Loucy (cell line): Measurements from ENCODE around the gene ATP9A.
"Not testable (repeated sequence)": the region's sequence is repeated elsewhere in the genome, so short reads cannot be mapped to it uniquely, and the experiment has no call there.

Source experiments
- H2AFZ ChIP-seq: fragments of 200-600 bp; sonication (generic); 2 replicates; pipeline ENCODE4 v1.6.0; 2016; ENCODE audit warnings: antibody characterized with exemption, mild to moderate bottlenecking, low read length, moderate library complexity
- H3F3A ChIP-seq: fragments of 200-600 bp; 2 replicates; pipeline ENCODE4 v1.6.0; 2016; ENCODE audit warnings: antibody characterized with exemption, low read depth, mild to moderate bottlenecking
- H3K27me3 ChIP-seq: fragments of 200-600 bp; sonication (generic); 2 replicates; pipeline ENCODE4 v1.6.1; 2014; ENCODE audit warnings: low read length, mild to moderate bottlenecking; ENCODE audit not compliant: insufficient read depth, poor library complexity, severe bottlenecking
- H3K36me3 ChIP-seq: fragments of 200-600 bp; sonication (generic); 2 replicates; pipeline ENCODE4 v1.6.1; 2016; ENCODE audit warnings: low read length; ENCODE audit not compliant: insufficient read depth
- H3K4me1 ChIP-seq: fragments of 200-600 bp; sonication (generic); 2 replicates; pipeline ENCODE4 v1.5.1; 2014; ENCODE audit warnings: low read length, mild to moderate bottlenecking; ENCODE audit not compliant: insufficient read depth, poor library complexity, severe bottlenecking
- H3K4me2 ChIP-seq: fragments of 200-600 bp; sonication (generic); 2 replicates; pipeline ENCODE4 v1.6.0; 2014; ENCODE audit warnings: antibody characterized with exemption, low read length, low read depth, mild to moderate bottlenecking; ENCODE audit not compliant: poor library complexity, severe bottlenecking
- H3K4me3 ChIP-seq: fragments of 200-600 bp; sonication (generic); 2 replicates; pipeline ENCODE4 v1.5.1; 2014; ENCODE audit warnings: low read length, mild to moderate bottlenecking, mixed read lengths; ENCODE audit not compliant: poor library complexity, severe bottlenecking
- H3K79me2 ChIP-seq: fragments of 200-600 bp; sonication (generic); 2 replicates; pipeline ENCODE4 v1.6.1; 2014; ENCODE audit warnings: low read length; ENCODE audit not compliant: insufficient read depth
- H3K9ac ChIP-seq: fragments of 200-600 bp; sonication (generic); 2 replicates; pipeline ENCODE4 v1.6.0; 2014; ENCODE audit warnings: mild to moderate bottlenecking, low read depth, low read length, moderate library complexity; ENCODE audit not compliant: poor library complexity, severe bottlenecking
- H3K9me2 ChIP-seq: fragments of 200-600 bp; sonication (generic); replicated peaks from 2 replicates; pipeline ENCODE4 v1.6.1; 2016; ENCODE audit warnings: low read depth, low read length, mixed read lengths
- H3K9me3 ChIP-seq: fragments of 200-600 bp; sonication (generic); 2 replicates; pipeline ENCODE4 v1.6.1; 2014; ENCODE audit warnings: mild to moderate bottlenecking, antibody characterized with exemption, low read length, low read depth; ENCODE audit not compliant: insufficient read depth
- H4K20me1 ChIP-seq: fragments of 200-600 bp; sonication (generic); 2 replicates; pipeline ENCODE4 v1.6.0; 2014; ENCODE audit warnings: antibody characterized with exemption, low read length, mild to moderate bottlenecking; ENCODE audit not compliant: insufficient read depth, poor library complexity, severe bottlenecking
- CTCF ChIP-seq: fragments of 200-600 bp; sonication (generic); conservative IDR thresholded peaks from 2 replicates; pipeline ENCODE4 v1.5.1; 2014; ENCODE audit warnings: mild to moderate bottlenecking, antibody characterized with exemption, low read length
- EZH2phosphoT487 ChIP-seq: fragments of 200-600 bp; IDR thresholded peaks from 2 replicates; pipeline ENCODE4 v1.6.1; 2018; ENCODE audit warnings: antibody characterized with exemption, mild to moderate bottlenecking, moderate library complexity, borderline replicate concordance

ATP9A gene

GRCh38 chr20:51758978-51759544 lies 9.1 kb downstream of the ATP9A start:
- H4K20me1 ChIP-seq = no peaks in the 10 kb centered on the region
- no peaks in the 10 kb centered on the region for H3K36me3 ChIP-seq
- no peaks in the 10 kb centered on the region for H3K9me3 ChIP-seq
- H3K4me2 ChIP-seq = no peak overlapping the region
- TF ChIP-seq CTCF = no peak
- no peak for TF ChIP-seq EZH2phosphoT487
- peaks cover 7% of the 10 kb centered on the region for H3K4me1 ChIP-seq
- H3K9me2 ChIP-seq = no peaks in the 10 kb centered on the region
- H3K27me3 ChIP-seq = no peaks in the 10 kb centered on the region
- no peaks in the 10 kb centered on the region for H3K79me2 ChIP-seq
- no peak overlapping the region for H3K4me3 ChIP-seq
- no peak overlapping the region for H2AFZ ChIP-seq
- H3F3A ChIP-seq = no peaks in the 10 kb centered on the region
- H3K9ac ChIP-seq = no peak overlapping the region

GRCh38 chr20:51757226-51757625 lies 11.0 kb downstream of the ATP9A start:
- H3K4me2 ChIP-seq = no peak overlapping the region
- TF ChIP-seq CTCF (no peak), EZH2phosphoT487 (no peak)

GRCh38 chr20:51756653-51757052 lies 11.5 kb downstream of the ATP9A start:
- no peaks in the 10 kb centered on the region for H3K27me3 ChIP-seq
- no peak overlapping the region for H2AFZ ChIP-seq
- H3K9ac ChIP-seq = no peak overlapping the region
- no peaks in the 10 kb centered on the region for H3F3A ChIP-seq
- H3K36me3 ChIP-seq = no peaks in the 10 kb centered on the region
- H3K4me1 ChIP-seq = peaks cover 7% of the 10 kb centered on the region
- no peaks in the 10 kb centered on the region for H3K9me2 ChIP-seq
- H3K4me3 ChIP-seq = no peak overlapping the region
- H3K79me2 ChIP-seq = no peaks in the 10 kb centered on the region
- no peaks in the 10 kb centered on the region for H4K20me1 ChIP-seq
- H3K9me3 ChIP-seq = no peaks in the 10 kb centered on the region
- no peak for TF ChIP-seq EZH2phosphoT487
- TF ChIP-seq CTCF = no peak
- no peak overlapping the region for H3K4me2 ChIP-seq

More at GRCh38 chr20:51757226-51757625, 11.0 kb downstream of the ATP9A start:
- peaks cover 7% of the 10 kb centered on the region for H3K4me1 ChIP-seq
- H3K79me2 ChIP-seq = no peaks in the 10 kb centered on the region
- H3K9ac ChIP-seq = no peak overlapping the region
- no peak overlapping the region for H2AFZ ChIP-seq
- H4K20me1 ChIP-seq = no peaks in the 10 kb centered on the region
- no peaks in the 10 kb centered on the region for H3K9me2 ChIP-seq
- H3K36me3 ChIP-seq = no peaks in the 10 kb centered on the region
- H3K9me3 ChIP-seq = no peaks in the 10 kb centered on the region
- no peak overlapping the region for H3K4me3 ChIP-seq
- no peaks in the 10 kb centered on the region for H3F3A ChIP-seq
- no peaks in the 10 kb centered on the region for H3K27me3 ChIP-seq

GRCh38 chr20:51753220-51753619 lies 15.0 kb downstream of the ATP9A start:
- not testable (repeated sequence) for H3F3A ChIP-seq

More at GRCh38 chr20:51753220-51753619, 15.0 kb downstream of the ATP9A start:
- not testable (repeated sequence) for H3K9me2 ChIP-seq, H2AFZ ChIP-seq, H3K9ac ChIP-seq, H3K79me2 ChIP-seq, H3K4me1 ChIP-seq, H3K4me3 ChIP-seq, H3K9me3 ChIP-seq, H3K27me3 ChIP-seq, H4K20me1 ChIP-seq, H3K4me2 ChIP-seq, H3K36me3 ChIP-seq
